H1 (cell line): Measurements from ENCODE around the gene TTC3.

Source experiments
- CBX5 ChIP-seq: fragments of 300-800, 300-1000 bp; sonication (generic); IDR thresholded peaks from 2 replicates; pipeline ENCODE4 v1.7.1; 2016; ENCODE audit warnings: antibody characterized with exemption, low read length, low read depth
- CTBP2 ChIP-seq: IDR thresholded peaks from 2 replicates; pipeline ENCODE4 v1.7.0; 2011; ENCODE audit warnings: borderline replicate concordance, mild to moderate bottlenecking, moderate library complexity, mixed read lengths, low read length; ENCODE audit not compliant: insufficient read depth, insufficient read length
- EP300 ChIP-seq, 2 experiments: IDR thresholded peaks; 1 replicate in 1 of 2; 2 replicates in 1 of 2; pipeline ENCODE4 v1.6.1; 2011 to 2012; ENCODE audit warnings: low read depth in 2 of 2, low read length in 2 of 2, mild to moderate bottlenecking in 2 of 2, borderline replicate concordance in 1 of 2, inconsistent platforms in 1 of 2, moderate library complexity in 1 of 2
- GABPA ChIP-seq: IDR thresholded peaks from 2 replicates; pipeline ENCODE4 v1.6.1; 2011; ENCODE audit warnings: mild to moderate bottlenecking, low read length, moderate library complexity, borderline replicate concordance; ENCODE audit not compliant: insufficient read depth
- JUN ChIP-seq: IDR thresholded peaks from 2 replicates; pipeline ENCODE4 v1.6.1; 2011; ENCODE audit warnings: low read depth, mild to moderate bottlenecking, improper control_type of control experiment, low read length
- JUND ChIP-seq: IDR thresholded peaks from 2 replicates; pipeline ENCODE4 v1.6.1; 2011; ENCODE audit warnings: mild to moderate bottlenecking, improper control_type of control experiment, low read length
- MAFK ChIP-seq: IDR thresholded peaks from 2 replicates; pipeline ENCODE4 v1.6.1; 2012; ENCODE audit warnings: low read depth, mild to moderate bottlenecking, improper control_type of control experiment, low read length
- POLR2A ChIP-seq, 2 experiments: IDR thresholded peaks; 1 replicate in 1 of 2; 2 replicates in 1 of 2; pipeline ENCODE4 v1.6.1; 2011; ENCODE audit warnings: low read depth in 2 of 2, low read length in 2 of 2, mild to moderate bottlenecking in 2 of 2; ENCODE audit errors: control extremely low read depth in 1 of 2
- RNF2 ChIP-seq: fragments of 200-900, 300-1000 bp; sonication (generic); IDR thresholded peaks from 2 replicates; pipeline ENCODE4 v1.7.1; 2016; ENCODE audit warnings: borderline replicate concordance, low read depth, mild to moderate bottlenecking, antibody characterized with exemption, low read length; ENCODE audit not compliant: poor library complexity, severe bottlenecking; ENCODE audit errors: missing control alignments
- SIN3A ChIP-seq, 2 experiments: IDR thresholded peaks in 1 of 2; conservative IDR thresholded peaks in 1 of 2; 2 replicates each; pipeline ENCODE4 v1.6.1; 2011 to 2012; ENCODE audit warnings: low read length in 2 of 2, improper control_type of control experiment in 1 of 2, low read depth in 1 of 2, mild to moderate bottlenecking in 1 of 2
- TAF1 ChIP-seq: IDR thresholded peaks from 2 replicates; pipeline ENCODE4 v1.6.1; 2011; ENCODE audit warnings: mild to moderate bottlenecking, low read depth, low read length
- TCF12 ChIP-seq: IDR thresholded peaks from 2 replicates; pipeline ENCODE4 v1.6.1; 2011; ENCODE audit warnings: low read depth, mild to moderate bottlenecking, low read length
- TF ChIP-seq, protein P1 (sequence below), 3 experiments: IDR thresholded peaks; 1 replicate in 2 of 3; 2 replicates in 1 of 3; pipeline versions ENCODE4 v1.5.1 to v1.6.1; 2011; ENCODE audit warnings: low read length in 3 of 3, mild to moderate bottlenecking in 3 of 3, inconsistent platforms in 2 of 3, low read depth in 1 of 3, moderate library complexity in 1 of 3; ENCODE audit not compliant: insufficient read depth in 1 of 3; ENCODE audit errors: control extremely low read depth in 1 of 3
- TF ChIP-seq, protein P2 (sequence below): IDR thresholded peaks from 2 replicates; pipeline ENCODE4 v1.6.1; 2011; ENCODE audit warnings: low read length, improper control_type of control experiment

DNA sequence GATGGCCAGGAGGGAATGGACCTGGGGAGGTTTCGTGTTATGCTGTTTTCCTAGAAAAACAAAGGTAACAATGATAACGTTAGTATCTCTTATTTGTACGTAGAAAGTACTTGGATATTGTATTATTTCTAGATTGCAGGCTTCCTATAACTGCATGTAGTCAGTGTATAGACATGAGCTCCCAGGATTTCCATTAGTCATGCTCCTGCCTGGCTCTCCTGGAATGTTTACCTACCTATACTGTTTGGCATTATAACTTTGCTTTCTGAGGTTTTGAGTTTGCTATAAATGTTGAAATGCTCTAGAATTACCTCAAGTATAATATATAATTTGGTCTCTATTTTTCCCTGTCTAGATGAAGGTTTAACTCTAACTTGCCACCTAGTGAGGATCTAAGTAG, 66.1 kb downstream of the TTC3 start:
- TF ChIP-seq, protein P1, sequence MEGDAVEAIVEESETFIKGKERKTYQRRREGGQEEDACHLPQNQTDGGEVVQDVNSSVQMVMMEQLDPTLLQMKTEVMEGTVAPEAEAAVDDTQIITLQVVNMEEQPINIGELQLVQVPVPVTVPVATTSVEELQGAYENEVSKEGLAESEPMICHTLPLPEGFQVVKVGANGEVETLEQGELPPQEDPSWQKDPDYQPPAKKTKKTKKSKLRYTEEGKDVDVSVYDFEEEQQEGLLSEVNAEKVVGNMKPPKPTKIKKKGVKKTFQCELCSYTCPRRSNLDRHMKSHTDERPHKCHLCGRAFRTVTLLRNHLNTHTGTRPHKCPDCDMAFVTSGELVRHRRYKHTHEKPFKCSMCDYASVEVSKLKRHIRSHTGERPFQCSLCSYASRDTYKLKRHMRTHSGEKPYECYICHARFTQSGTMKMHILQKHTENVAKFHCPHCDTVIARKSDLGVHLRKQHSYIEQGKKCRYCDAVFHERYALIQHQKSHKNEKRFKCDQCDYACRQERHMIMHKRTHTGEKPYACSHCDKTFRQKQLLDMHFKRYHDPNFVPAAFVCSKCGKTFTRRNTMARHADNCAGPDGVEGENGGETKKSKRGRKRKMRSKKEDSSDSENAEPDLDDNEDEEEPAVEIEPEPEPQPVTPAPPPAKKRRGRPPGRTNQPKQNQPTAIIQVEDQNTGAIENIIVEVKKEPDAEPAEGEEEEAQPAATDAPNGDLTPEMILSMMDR (IDR thresholded peaks at IDR 0.05; ENCODE audit: control extremely low read depth in 1 of 3, insufficient read depth in 1 of 3, low read depth in 1 of 3, low read length in 3 of 3), result no peak
- TF ChIP-seq EP300 (IDR thresholded peaks at IDR 0.05; ENCODE audit: borderline replicate concordance in 1 of 2, low read depth in 2 of 2, low read length in 2 of 2), result no peak
- TF ChIP-seq MAFK, result no peak
- TF ChIP-seq JUND, result no peak
- no peak for TF ChIP-seq SIN3A (conservative IDR thresholded peaks at IDR 0.05 in 1 of 2, IDR thresholded peaks at IDR 0.05 in 1 of 2; ENCODE audit: low read depth in 1 of 2, low read length in 2 of 2)
- TF ChIP-seq RNF2, result no peak
- TF ChIP-seq, protein P2, sequence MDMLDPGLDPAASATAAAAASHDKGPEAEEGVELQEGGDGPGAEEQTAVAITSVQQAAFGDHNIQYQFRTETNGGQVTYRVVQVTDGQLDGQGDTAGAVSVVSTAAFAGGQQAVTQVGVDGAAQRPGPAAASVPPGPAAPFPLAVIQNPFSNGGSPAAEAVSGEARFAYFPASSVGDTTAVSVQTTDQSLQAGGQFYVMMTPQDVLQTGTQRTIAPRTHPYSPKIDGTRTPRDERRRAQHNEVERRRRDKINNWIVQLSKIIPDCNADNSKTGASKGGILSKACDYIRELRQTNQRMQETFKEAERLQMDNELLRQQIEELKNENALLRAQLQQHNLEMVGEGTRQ, result no peak
- TF ChIP-seq POLR2A (IDR thresholded peaks at IDR 0.05; ENCODE audit: control extremely low read depth in 1 of 2, low read depth in 2 of 2, low read length in 2 of 2), result no peak
- no peak for TF ChIP-seq JUN
- TF ChIP-seq TAF1, result no peak
- no peak for TF ChIP-seq CBX5
- no peak for TF ChIP-seq TCF12
- no peak for TF ChIP-seq CTBP2
- no peak for TF ChIP-seq GABPA
